ENCODE measurements around the gene GRIN2A.

DNA sequence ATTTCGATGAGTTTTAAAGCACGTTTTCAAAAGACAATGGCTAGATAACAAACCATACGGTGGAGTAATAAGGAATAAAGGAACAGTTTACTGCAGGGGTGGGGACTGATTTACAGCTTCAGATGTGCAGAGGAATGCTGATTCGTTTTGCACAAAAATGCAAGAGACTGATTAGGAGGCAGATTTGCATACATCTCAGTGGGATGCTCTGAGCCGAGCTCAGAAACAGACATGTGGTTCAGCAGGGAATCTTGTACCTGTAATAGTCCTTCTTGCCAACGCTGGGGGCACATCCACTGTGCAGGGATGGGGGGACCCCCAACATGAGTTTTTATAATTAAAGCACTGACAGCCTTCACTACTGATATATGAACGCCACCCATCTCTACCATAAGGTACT, 308.0 kb downstream of the GRIN2A start:
- TF ChIP-seq, protein P1, sequence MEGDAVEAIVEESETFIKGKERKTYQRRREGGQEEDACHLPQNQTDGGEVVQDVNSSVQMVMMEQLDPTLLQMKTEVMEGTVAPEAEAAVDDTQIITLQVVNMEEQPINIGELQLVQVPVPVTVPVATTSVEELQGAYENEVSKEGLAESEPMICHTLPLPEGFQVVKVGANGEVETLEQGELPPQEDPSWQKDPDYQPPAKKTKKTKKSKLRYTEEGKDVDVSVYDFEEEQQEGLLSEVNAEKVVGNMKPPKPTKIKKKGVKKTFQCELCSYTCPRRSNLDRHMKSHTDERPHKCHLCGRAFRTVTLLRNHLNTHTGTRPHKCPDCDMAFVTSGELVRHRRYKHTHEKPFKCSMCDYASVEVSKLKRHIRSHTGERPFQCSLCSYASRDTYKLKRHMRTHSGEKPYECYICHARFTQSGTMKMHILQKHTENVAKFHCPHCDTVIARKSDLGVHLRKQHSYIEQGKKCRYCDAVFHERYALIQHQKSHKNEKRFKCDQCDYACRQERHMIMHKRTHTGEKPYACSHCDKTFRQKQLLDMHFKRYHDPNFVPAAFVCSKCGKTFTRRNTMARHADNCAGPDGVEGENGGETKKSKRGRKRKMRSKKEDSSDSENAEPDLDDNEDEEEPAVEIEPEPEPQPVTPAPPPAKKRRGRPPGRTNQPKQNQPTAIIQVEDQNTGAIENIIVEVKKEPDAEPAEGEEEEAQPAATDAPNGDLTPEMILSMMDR (IDR thresholded peaks at IDR 0.05): no peak
- TF ChIP-seq POLR2A (IDR thresholded peaks at IDR 0.05): no peak

Data from adrenal gland (tissue), 5 donors.